GM15510 (cell line): ENCODE results near the gene SH3BP4.

Source experiments
- POLR2A ChIP-seq: IDR thresholded peaks from 3 replicates; pipeline ENCODE4 v1.6.1; 2011; ENCODE audit warnings: borderline replicate concordance; ENCODE audit not compliant: insufficient read length; ENCODE audit errors: extremely low read depth

Gene SH3BP4

DNA sequence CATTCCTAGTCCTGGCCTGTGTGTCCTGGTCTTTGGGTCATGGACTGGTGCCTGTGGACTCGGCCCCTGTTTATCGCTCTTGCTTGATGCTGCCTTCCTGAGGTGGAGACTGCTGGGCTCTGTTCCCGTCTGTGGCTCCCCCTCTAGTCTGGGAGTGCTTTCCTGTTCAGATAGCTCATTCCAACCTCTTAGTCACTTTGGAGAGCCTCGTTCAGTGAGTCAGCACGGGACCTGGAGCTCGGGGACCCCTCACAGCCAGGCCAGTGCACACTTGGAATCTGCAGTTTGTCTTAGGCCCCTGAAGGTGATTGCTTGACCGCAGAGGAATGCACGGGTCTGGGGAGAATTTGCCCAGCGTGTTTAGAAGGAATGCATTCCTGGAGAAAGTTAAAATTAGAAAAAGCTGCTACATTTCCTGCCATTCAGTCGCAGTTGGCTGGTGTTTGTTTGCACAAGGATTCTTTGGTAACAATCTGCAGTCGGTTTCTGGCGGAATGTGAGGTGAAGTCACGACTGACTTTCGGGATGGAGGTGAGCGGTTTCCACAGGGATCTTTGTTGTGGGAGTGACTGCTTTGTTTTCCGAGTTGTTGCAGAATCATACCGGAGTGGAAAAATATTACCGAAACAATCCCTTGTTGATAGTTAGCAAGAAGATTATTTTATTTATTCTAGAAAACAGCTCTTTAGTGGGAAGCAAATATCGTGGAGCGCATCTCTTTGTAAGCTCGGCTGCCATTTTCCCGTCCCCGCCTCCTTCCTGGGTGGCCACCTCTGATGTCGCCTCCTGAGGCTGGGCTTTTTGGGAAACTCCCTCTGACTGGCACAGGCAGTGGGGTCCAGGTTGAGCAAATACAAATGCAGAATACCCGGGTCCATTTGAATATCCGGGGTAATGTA, 29.6 kb downstream of the SH3BP4 start:
- no peak for TF ChIP-seq POLR2A

DNA sequence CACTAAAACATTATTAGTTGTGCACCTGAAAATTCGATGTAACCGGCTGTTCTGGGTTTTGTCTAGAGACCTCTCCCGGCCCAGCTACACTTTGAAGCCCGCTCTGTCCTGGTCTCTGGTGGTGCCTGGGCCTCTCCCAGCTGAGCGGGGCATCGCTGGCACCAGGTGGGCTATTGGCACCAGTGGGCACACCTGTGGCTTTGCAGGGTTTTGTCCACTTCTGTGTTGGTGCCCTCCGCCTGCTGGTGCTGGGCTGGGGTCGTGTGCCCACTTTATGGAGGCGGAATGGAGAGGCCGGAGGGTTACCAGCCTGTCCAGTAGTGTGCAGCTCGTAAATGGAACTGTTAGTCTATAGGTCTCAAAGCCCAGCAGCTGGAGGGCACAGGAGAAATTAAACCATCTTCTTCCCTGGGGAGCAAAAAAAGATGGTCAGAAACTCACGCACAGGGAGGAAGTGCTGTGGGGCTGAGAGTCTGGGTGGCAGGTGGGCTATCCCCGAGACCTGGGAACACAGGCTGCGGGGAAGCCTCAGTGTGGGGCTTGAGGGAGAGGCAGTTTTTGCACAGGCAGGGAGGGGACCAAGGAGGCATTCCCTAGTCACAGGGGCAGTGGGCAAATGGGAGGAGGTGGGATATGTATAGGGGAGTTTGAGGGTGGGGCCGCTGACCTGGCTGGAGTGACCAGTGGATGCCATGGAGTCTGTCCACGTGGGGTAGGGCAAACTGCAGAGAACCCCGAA, 30.4 kb downstream of the SH3BP4 start:
- no peak for TF ChIP-seq POLR2A

DNA sequence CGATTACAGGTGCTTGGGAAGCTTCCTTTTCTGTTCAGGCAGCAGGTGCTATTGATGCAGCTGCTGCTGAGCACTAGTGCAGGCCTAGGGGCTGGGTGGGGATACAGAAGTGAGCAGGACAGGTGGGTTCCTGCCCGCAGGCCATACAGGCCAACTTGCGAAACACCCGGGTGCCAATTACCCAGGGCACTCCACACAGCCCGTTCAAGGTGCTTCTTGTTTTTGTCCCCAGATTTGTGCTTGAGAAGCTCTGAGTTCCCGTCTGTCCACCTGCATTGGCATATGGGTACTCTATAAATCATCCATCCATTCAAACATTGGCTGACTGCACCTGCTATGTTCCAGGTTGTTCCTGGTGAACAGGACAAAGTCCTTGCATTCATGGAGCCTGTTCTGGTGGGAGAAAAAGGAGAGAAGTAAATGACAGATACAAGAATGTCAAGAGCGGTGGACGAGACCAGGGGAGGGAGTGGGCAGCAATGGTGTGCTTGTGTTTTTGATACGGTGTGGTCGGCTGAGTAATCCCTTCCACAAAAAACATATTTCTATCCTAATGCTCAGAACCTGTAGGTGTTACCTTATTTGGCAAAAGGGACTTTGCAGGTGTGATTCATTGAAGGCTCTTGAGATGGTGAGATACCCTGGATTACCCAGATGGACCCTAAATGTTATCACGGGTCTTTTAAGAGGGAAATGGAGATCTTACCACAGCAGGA, 31.4 kb downstream of the SH3BP4 start:
- no peak for TF ChIP-seq POLR2A

DNA sequence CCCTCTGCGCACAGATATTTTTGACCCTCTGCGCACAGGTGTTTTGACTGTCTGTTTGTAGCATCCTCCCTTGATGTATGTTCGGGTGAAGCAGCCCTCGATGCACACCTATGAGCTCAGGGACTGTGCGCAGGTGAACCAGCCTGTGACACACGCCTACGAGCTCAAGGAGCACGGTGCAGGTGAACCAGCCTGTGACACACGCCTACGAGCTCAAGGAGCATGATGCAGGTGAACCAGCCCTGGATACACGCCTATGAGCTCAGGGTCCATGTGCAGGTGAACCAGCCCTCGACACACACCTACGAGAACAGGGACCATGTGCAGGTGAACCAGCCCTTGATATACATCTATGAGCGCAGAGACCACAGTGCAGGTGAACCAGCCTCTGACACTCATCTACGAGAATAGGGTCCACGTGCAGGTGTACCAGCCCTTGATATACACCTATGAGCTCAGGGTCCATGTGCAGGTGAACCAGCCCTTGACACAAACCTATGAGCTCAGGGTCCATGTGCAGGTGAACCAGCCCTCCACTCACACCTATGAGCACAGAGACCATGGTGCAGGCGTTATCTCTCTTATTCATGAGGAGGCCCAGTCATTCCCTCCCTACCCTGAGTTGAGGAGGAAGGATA, 33.9 kb downstream of the SH3BP4 start:
- no peak for TF ChIP-seq POLR2A

DNA sequence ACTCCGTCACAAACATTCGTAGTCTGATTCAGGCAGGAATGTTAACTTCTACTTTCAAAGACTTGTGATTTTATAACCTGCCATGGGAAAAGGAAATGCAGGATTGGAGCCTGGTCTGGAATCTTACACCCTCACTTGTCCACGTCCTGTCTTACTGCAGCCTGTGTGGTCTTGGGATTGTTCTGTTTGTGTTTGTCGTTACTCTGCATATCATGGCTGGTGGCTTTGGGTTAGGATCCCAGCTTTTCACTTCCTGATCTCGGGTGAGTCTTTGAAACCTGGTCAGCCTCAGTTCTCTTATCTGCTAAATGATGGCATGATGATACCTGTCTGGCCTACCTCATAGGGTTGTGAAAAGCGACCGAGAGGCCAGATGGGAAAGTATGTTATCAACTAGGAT, 34.6 kb downstream of the SH3BP4 start:
- no peak for TF ChIP-seq POLR2A

DNA sequence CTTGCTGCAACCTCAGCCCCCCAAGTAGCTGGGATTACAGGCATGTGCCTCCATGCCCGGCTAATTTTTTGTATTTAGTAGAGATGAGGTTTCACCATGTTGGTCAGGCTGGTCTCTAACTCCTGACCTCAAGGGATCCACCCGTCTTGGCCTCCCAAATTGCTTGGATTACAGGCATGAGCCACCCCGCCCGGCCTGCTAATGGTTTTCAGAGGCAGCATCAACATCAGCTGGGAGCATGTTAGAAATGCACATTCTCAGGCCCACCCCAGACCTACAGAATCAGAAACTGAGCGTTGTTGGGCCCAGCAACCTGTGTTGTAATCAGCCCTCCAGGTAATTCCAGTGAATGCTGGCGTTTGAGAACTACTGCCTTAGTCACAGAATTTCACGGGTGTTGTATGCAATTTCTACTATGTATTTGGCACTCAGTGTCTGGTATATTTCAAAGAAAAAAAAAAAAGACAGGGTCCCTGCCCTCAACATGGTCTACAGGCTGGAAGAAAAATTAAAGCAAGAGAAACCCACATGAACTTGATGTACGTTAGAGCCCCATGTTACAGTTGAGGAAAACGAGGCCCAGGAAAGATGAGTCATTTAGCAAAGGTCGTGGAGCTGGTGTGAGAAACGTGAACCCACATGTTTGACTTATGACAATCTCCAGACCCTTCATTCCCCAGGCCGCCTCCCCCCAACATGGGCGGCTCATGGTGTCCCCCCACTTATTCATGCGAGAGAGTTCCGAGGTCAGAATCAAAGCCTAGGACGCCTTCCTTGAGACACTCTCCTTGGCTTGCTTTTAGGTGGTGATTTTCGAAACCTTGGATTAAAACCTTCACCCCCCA, 35.3 kb downstream of the SH3BP4 start:
- TF ChIP-seq POLR2A, result no peak

DNA sequence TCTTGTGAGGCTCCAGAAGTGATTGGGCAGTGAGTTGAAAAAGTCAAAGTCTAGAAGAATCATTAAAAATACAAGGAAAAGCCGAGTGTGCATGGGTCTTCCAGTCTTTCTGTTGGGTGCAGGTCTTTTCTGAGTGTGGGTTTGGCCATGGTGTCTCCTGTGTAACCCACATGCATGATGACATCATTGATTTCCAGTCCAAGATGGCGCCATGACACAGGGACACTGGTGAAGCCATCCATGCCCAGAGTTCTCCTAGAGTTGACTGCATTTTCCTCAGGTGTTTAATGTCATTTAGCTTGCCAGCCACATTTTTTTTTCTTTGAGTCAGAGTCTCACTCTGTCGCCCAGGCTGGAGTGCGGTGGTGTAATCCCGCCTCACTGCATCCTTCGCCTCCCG, 35.9 kb downstream of the SH3BP4 start:
- TF ChIP-seq POLR2A, result no peak

DNA sequence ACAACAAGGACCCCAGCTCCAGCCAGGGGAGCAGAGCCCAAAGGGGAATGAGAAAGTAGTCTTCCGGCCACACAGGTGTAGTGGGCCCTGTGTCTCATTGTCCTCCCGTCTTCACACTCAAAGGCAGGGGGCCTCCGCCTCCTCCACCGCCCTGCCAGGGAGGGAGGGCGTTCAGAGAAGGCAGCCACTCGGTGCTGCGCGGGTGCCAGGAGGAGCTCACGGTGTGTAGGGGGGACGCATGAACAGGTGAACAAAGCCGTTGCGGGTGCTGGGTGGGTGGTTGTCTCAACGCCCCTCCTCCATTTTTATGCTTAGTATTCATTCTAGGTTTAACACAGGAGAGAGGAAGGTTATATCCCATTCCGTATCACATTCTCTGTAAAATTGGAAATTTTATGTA, 36.7 kb downstream of the SH3BP4 start:
- no peak for TF ChIP-seq POLR2A

DNA sequence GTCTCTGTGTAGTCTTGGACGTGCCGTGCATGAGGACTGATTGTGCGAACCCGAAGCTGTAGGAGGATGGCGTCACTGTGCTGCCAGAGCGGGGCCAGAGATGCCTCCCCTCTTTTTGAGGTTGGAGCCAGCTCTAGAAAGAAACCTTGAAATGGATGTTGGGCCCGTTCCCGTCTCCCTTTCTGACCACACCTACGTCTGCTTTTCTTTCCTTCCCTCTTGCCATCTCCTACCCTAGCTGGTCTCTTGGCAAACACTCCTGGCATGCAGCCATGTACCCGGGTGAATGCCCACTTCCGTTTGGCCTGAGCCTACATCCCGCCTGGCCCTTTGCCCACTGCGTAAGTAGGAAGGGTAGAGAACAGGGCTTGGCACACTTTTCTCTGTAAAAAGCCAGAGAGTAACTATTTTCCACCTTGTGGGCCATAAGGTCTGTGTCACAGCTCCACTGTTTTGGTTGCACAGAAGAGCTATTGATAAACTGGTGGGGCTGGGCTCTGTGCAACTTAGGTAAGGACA, 37.4 kb downstream of the SH3BP4 start:
- TF ChIP-seq POLR2A, result no peak

DNA sequence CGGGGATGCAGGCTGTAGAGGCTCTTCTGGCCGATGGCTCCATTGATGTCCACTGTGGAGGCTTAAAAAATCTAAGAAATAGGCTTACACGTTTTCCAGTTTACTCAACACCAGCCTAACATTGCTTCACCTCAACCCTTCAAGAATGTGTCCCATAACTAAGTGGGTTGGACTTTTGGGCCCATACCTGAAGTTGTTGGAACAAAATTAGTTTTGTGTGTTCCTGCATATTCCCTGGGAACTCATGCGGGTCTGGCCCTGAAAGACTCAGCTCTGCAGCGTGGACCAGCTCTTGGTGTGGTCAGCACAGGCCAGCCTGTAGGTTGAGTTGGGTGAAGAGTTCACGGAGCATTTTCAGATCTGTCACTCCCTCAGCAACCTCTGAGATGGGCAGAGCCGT, 38.5 kb downstream of the SH3BP4 start:
- TF ChIP-seq POLR2A, result no peak

DNA sequence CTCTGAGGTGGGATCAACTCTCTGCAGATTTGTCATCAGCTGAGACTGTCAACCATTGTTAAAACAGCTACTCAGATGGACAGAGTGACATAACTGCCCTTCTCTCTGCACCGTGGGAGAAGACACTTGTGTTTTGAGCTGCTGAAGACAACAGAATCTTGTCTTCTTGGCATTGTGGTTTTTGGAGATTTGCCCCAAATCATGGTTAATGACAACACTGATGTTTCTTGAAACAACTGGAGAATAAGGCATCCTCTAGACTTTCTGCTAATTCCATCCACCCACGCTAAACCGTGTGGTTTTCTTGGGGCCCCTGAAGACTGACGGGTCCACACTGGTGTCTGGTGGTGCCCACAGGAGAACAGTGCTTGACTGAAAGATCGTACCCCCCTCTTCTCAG, 39.5 kb downstream of the SH3BP4 start:
- TF ChIP-seq POLR2A, result no peak

DNA sequence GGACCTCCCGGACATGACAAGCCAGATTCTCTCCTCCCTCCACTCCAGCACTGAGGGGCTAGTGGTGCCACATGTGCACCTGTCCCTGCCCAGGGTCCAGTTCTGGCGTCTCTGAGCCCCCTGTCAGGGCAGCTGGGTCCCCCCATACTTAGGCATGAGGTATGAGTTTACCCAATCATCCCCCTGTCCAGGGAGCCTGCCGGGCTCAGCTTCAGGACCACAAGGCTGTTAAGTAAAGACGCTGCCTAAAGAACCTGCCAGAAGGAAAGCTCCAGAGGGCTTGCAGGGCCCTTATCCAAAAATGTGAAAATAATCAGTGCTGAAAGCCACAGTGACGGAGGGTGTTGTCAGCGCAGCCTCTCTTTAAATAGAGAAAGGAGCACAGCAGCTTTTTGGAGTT, 40.0 kb downstream of the SH3BP4 start:
- TF ChIP-seq POLR2A, result no peak

DNA sequence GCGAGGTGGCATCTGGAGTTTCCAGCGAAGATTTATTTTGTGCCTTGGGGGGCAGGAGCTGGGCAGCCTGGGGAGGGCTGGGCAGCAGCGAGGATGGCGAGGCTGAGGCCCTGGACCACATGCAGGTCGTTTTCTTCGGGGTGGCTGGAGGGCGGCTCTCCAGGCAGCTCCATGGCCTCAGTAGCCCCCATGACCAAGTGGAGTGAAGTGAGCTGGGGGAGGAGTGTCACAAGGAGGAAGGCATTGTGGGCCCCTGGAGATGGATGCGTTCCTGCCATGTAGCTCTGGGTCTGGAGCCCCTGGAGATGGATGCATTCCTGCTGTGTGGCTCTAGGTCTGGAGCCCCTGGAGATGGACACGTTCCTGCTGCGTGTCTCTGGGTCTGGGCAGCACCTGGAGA, 40.4 kb downstream of the SH3BP4 start:
- no peak for TF ChIP-seq POLR2A
